Esophagus squamous epithelium (tissue), 5 donors: ENCODE measurements around the gene MB. TPM values are rescaled to one million over a fixed set of nuclear protein-coding genes. Genes with fewer than 3 reads are reported as not detected.

Experiments
- DNase-seq: peaks from one replicate; lab custom pipeline; 2025; lab: John Stamatoyannopoulos, UW
- H3K27ac ChIP-seq, 4 donors: fragments of 200-600 bp; sonication (generic); one replicate each; pipeline ENCODE4 v1.5.1; 2016 to 2019; ENCODE audit warnings: mild to moderate bottlenecking in 1 of 4
- H3K27me3 ChIP-seq, 4 donors: fragments of 200-600 bp; sonication (generic); 1 replicate in 3 of 4; 2 replicates in 1 of 4; pipeline versions ENCODE4 v1.5.1 to v1.6.0; 2017 to 2021; ENCODE audit warnings: antibody characterized with exemption in 1 of 4
- H3K36me3 ChIP-seq, 3 donors: fragments of 200-600 bp; sonication (generic); one replicate each; pipeline ENCODE4 v1.5.1; 2016 to 2019
- H3K4me1 ChIP-seq, 3 donors: fragments of 200-600 bp; sonication (generic); one replicate each; pipeline ENCODE4 v1.5.1; 2017 to 2019
- H3K4me3 ChIP-seq, 4 donors: fragments of 200-600 bp; sonication (generic); 1 replicate in 3 of 4; 2 replicates in 1 of 4; pipeline ENCODE4 v1.5.1; 2016 to 2019; ENCODE audit warnings: mild to moderate bottlenecking in 2 of 4, moderate library complexity in 1 of 4
- H3K9me3 ChIP-seq, 3 donors: fragments of 200-600 bp; sonication (generic); one replicate each; pipeline ENCODE4 v1.5.1; 2016 to 2019
- CTCF ChIP-seq, 6 experiments: fragments of 450-650 bp in 4 of 6; fragments of 200-600 bp in 2 of 6; sonication (generic) in 2 of 6; IDR thresholded peaks; one replicate each; pipeline ENCODE4 v1.5.1; 2016 to 2019; ENCODE audit warnings: antibody characterized with exemption in 6 of 6, mild to moderate bottlenecking in 4 of 6, moderate library complexity in 4 of 6
- POLR2A ChIP-seq, 4 donors: fragments of 450-650 bp; IDR thresholded peaks; one replicate each; pipeline ENCODE4 v1.6.1; 2017; ENCODE audit warnings: antibody characterized with exemption in 4 of 4, mild to moderate bottlenecking in 4 of 4, moderate library complexity in 3 of 4
- WGBS, 2 donors: methylation state at CpG; one replicate each; pipeline ENCODE4 v1.1.5; 2018; 5-methylcytosine and 5-hydroxymethylcytosine counted together
- intact Hi-C: fragments of 100-400 bp; cut with DNase I; formaldehyde crosslinking; loops from one replicate; pipeline ENCODE4 v1.15.0; 2022
- total RNA-seq, 4 donors: library from RNA; depleted of rRNA; stranded (reverse); fragments of >200 nt; gene quantifications; one replicate each; pipeline ENCODE4 v1.1.0, GENCODE V29; 2016
- donor health status: DM: yes; HTN: yes; CAD: no.

MB gene
- total RNA-seq, 4 donors from 2014 or later, result 0.44 to 11.8 (median 5.4) TPM; not detected in 1

GRCh38 chr22:35561796-35562526 is 55.2 kb downstream of the MB start:
- WGBS, 2 donors, result 82 to 91% methylated on average over 19 to 20 of the region's 20 CpGs
- Histone ChIP-seq H3K9me3 (no peaks in the 10 kb centered on the region), H3K4me3 (no peak overlapping the region), H3K27me3 (peaks cover 0 to 28% (median 0%) of the 10 kb centered on the region in 4 donors), H3K4me1 (peaks cover 0 to 16% (median 16%) of the 10 kb centered on the region in 3 donors), H3K36me3 (no peaks in the 10 kb centered on the region), H3K27ac (no peak overlapping the region)
- TF ChIP-seq CTCF (IDR thresholded peaks at IDR 0.05) (no peak), POLR2A (IDR thresholded peaks at IDR 0.05) (no peak)
- no peak for DNase-seq
- intact Hi-C loops, result no loop called here

GRCh38 chr22:35560824-35561223 is 56.3 kb downstream of the MB start:
- H3K27ac ChIP-seq, result no peak overlapping the region
- no peaks in the 10 kb centered on the region for H3K9me3 ChIP-seq
- H3K4me1 ChIP-seq, result peaks cover 0 to 15% (median 12%) of the 10 kb centered on the region in 3 donors
- DNase-seq, result no peak
- WGBS, 2 donors, result 79 to 86% methylated on average over 1 of the region's 1 CpG
- intact Hi-C loops, result no loop called here
- H3K27me3 ChIP-seq, result peaks cover 0 to 24% (median 0%) of the 10 kb centered on the region in 4 donors
- TF ChIP-seq CTCF (IDR thresholded peaks at IDR 0.05) (no peak), POLR2A (IDR thresholded peaks at IDR 0.05) (no peak)
- H3K36me3 ChIP-seq, result no peaks in the 10 kb centered on the region
- no peak overlapping the region for H3K4me3 ChIP-seq

GRCh38 chr22:35560366-35560765 is 56.8 kb downstream of the MB start:
- Histone ChIP-seq H3K4me3 (no peak overlapping the region), H3K4me1 (peaks cover 0 to 15% (median 8%) of the 10 kb centered on the region in 3 donors), H3K36me3 (no peaks in the 10 kb centered on the region), H3K27me3 (peaks cover 0 to 28% (median 0%) of the 10 kb centered on the region in 4 donors), H3K27ac (no peak overlapping the region), H3K9me3 (no peaks in the 10 kb centered on the region)
- TF ChIP-seq CTCF (IDR thresholded peaks at IDR 0.05) (no peak), POLR2A (IDR thresholded peaks at IDR 0.05) (no peak)
- no peak for DNase-seq
- intact Hi-C loops, result no loop called here
- 30 to 51% methylated on average over 4 to 5 of the region's 5 CpGs for WGBS, 2 donors

- DNase-seq, result no peak
- Histone ChIP-seq H3K4me3 (no peak overlapping the region), H3K4me1 (peaks cover 0 to 11% (median 0%) of the 10 kb centered on the region in 3 donors), H3K27me3 (peaks cover 0 to 36% (median 0%) of the 10 kb centered on the region in 4 donors), H3K27ac (no peak overlapping the region), H3K36me3 (no peaks in the 10 kb centered on the region), H3K9me3 (no peaks in the 10 kb centered on the region)
- 49 to 57% methylated on average over 2 of the region's 2 CpGs for WGBS, 2 donors
- intact Hi-C loops, result no loop called here
- TF ChIP-seq CTCF (IDR thresholded peaks at IDR 0.05) (no peak), POLR2A (IDR thresholded peaks at IDR 0.05) (no peak)
These were observed 57.6 kb downstream of the MB start for GRCh38 chr22:35559354-35560005.

GRCh38 chr22:35558719-35559118 is 58.4 kb downstream of the MB start:
- intact Hi-C loops, result no loop called here
- H3K36me3 ChIP-seq, result no peaks in the 10 kb centered on the region
- no peak overlapping the region for H3K4me3 ChIP-seq
- peaks cover 0 to 11% (median 0%) of the 10 kb centered on the region in 3 donors for H3K4me1 ChIP-seq
- DNase-seq, result no peak
- H3K27ac ChIP-seq, result no peak overlapping the region
- H3K27me3 ChIP-seq, result peaks cover 0 to 43% (median 0%) of the 10 kb centered on the region in 4 donors
- H3K9me3 ChIP-seq, result no peaks in the 10 kb centered on the region
- 66 to 76% methylated on average over 2 to 3 of the region's 3 CpGs for WGBS, 2 donors
- TF ChIP-seq POLR2A (IDR thresholded peaks at IDR 0.05), result no peak
- TF ChIP-seq CTCF (IDR thresholded peaks at IDR 0.05), result no peak
